ENCODE data around the gene SLCO2A1. TPM values are rescaled to one million over a fixed set of nuclear protein-coding genes. Genes with fewer than 3 reads are reported as not detected.

The SLCO2A1 gene
- polyA plus RNA-seq, 1 donor (not counting 4 experiments of a cell fraction or from before 2014, with no cell fraction given), result 0.80 TPM

GRCh38 chr3:133884887-133885711, 144.6 kb downstream of the SLCO2A1 start:
- Histone ChIP-seq H3K27ac (ENCODE audit: control insufficient read depth, insufficient read depth, low read length) (no peak overlapping the region), H3K9me3 (ENCODE audit: control insufficient read depth, low read depth, low read length) (no peaks in the 10 kb centered on the region), H3K27me3 (ENCODE audit: control insufficient read depth, extremely low read depth, insufficient read depth, low read length) (peaks cover 17% of the 10 kb centered on the region), H4K20me1 (ENCODE audit: control insufficient read depth, extremely low read depth, insufficient read depth, low read length) (no peaks in the 10 kb centered on the region), H2AFZ (ENCODE audit: control insufficient read depth, low read length) (no peak overlapping the region), H3K4me2 (ENCODE audit: control insufficient read depth, extremely low read depth, insufficient read depth, low read depth, low read length) (no peak overlapping the region), H3K79me2 (ENCODE audit: control insufficient read depth, insufficient read depth, low read length) (no peaks in the 10 kb centered on the region), H3K9me1 (ENCODE audit: control insufficient read depth, extremely low read depth, insufficient read depth, low read length) (no peaks in the 10 kb centered on the region), H3K9ac (ENCODE audit: control insufficient read depth, extremely low read depth, insufficient read depth, low read length) (no peak overlapping the region), H3K4me1 (ENCODE audit: control insufficient read depth, extremely low read depth, insufficient read depth, low read length) (no peaks in the 10 kb centered on the region), H3K4me3 (ENCODE audit: control insufficient read depth in 2 of 3, extremely low read depth in 1 of 3, insufficient read depth in 2 of 3, low read depth in 1 of 3, low read length in 3 of 3) (no peak overlapping the region), H3K36me3 (ENCODE audit: control insufficient read depth in 2 of 2, extremely low read depth in 1 of 2, insufficient read depth in 2 of 2, low read length in 2 of 2) (no peaks in the 10 kb centered on the region)
- no peak for TF ChIP-seq EZH2 (IDR thresholded peaks at IDR 0.05; ENCODE audit: low read length)
- TF ChIP-seq, protein P1, sequence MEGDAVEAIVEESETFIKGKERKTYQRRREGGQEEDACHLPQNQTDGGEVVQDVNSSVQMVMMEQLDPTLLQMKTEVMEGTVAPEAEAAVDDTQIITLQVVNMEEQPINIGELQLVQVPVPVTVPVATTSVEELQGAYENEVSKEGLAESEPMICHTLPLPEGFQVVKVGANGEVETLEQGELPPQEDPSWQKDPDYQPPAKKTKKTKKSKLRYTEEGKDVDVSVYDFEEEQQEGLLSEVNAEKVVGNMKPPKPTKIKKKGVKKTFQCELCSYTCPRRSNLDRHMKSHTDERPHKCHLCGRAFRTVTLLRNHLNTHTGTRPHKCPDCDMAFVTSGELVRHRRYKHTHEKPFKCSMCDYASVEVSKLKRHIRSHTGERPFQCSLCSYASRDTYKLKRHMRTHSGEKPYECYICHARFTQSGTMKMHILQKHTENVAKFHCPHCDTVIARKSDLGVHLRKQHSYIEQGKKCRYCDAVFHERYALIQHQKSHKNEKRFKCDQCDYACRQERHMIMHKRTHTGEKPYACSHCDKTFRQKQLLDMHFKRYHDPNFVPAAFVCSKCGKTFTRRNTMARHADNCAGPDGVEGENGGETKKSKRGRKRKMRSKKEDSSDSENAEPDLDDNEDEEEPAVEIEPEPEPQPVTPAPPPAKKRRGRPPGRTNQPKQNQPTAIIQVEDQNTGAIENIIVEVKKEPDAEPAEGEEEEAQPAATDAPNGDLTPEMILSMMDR (optimal IDR thresholded peaks at IDR 0.05 in 1 of 3, IDR thresholded peaks at IDR 0.05 in 1 of 3, conservative IDR thresholded peaks at IDR 0.05 in 1 of 3; ENCODE audit: extremely low read depth in 1 of 3, insufficient read depth in 2 of 3, low read length in 3 of 3), result no peak
- dilution Hi-C loops (cut with MboI; ENCODE audit: extremely low pct_ligation_motif_present, low sequenced_read_pairs), result no loop called here
- DNase-seq (ENCODE audit: low read depth, low spot score), result no peak
- FAIRE-seq, result no peak

- Histone ChIP-seq H3K79me2 (ENCODE audit: control insufficient read depth, insufficient read depth, low read length) (no peaks in the 10 kb centered on the region), H3K36me3 (ENCODE audit: control insufficient read depth in 2 of 2, extremely low read depth in 1 of 2, insufficient read depth in 2 of 2, low read length in 2 of 2) (no peaks in the 10 kb centered on the region), H4K20me1 (ENCODE audit: control insufficient read depth, extremely low read depth, insufficient read depth, low read length) (no peaks in the 10 kb centered on the region), H3K9ac (ENCODE audit: control insufficient read depth, extremely low read depth, insufficient read depth, low read length) (no peak overlapping the region), H3K27me3 (ENCODE audit: control insufficient read depth, extremely low read depth, insufficient read depth, low read length) (peaks cover 17% of the 10 kb centered on the region), H3K4me3 (ENCODE audit: control insufficient read depth in 2 of 3, extremely low read depth in 1 of 3, insufficient read depth in 2 of 3, low read depth in 1 of 3, low read length in 3 of 3) (no peak overlapping the region), H3K9me3 (ENCODE audit: control insufficient read depth, low read depth, low read length) (no peaks in the 10 kb centered on the region), H3K4me1 (ENCODE audit: control insufficient read depth, extremely low read depth, insufficient read depth, low read length) (no peaks in the 10 kb centered on the region), H2AFZ (ENCODE audit: control insufficient read depth, low read length) (no peak overlapping the region), H3K4me2 (ENCODE audit: control insufficient read depth, extremely low read depth, insufficient read depth, low read depth, low read length) (no peak overlapping the region), H3K9me1 (ENCODE audit: control insufficient read depth, extremely low read depth, insufficient read depth, low read length) (no peaks in the 10 kb centered on the region), H3K27ac (ENCODE audit: control insufficient read depth, insufficient read depth, low read length) (no peak overlapping the region)
- no peak for FAIRE-seq
- dilution Hi-C loops (cut with MboI; ENCODE audit: extremely low pct_ligation_motif_present, low sequenced_read_pairs), result no loop called here
- TF ChIP-seq EZH2 (IDR thresholded peaks at IDR 0.05; ENCODE audit: low read length), result no peak
- TF ChIP-seq, protein P1 (optimal IDR thresholded peaks at IDR 0.05 in 1 of 3, IDR thresholded peaks at IDR 0.05 in 1 of 3, conservative IDR thresholded peaks at IDR 0.05 in 1 of 3; ENCODE audit: extremely low read depth in 1 of 3, insufficient read depth in 2 of 3, low read length in 3 of 3), result no peak
- no peak for DNase-seq (ENCODE audit: low read depth, low spot score)
Measured at GRCh38 chr3:133884054-133884886, 145.5 kb downstream of the SLCO2A1 start.

Data from keratinocyte (primary cell).